Measurements from ENCODE around the gene ST6GAL2.

- no peak for TF ChIP-seq REST (IDR thresholded peaks at IDR 0.05; ENCODE audit: insufficient replicate concordance, low read depth)
- no peak for TF ChIP-seq CTCF (IDR thresholded peaks at IDR 0.05; ENCODE audit: insufficient read depth, low read length)
- TF ChIP-seq GABPA (IDR thresholded peaks at IDR 0.05; ENCODE audit: low read depth): no peak
- TF ChIP-seq POLR2AphosphoS5 (IDR thresholded peaks at IDR 0.05; ENCODE audit: low read depth): no peak
These were observed 80.3 kb downstream of the ST6GAL2 start for GRCh38 chr2:106805716-106806115.
